TTC549 (cell line): ENCODE measurements around the gene STIM1.
"Not testable (repeated sequence)": the region's sequence is repeated elsewhere in the genome, so short reads cannot be mapped to it uniquely, and the experiment has no call there.

Experiments
- FAIRE-seq: peaks from 2 replicates; lab custom pipeline; 2012; peaks lifted over from hg19 to GRCh38; lab: Jason Lieb, UNC

STIM1 gene

GRCh38 chr11:4027746-4028145, 172.3 kb downstream of the STIM1 start:
- FAIRE-seq, result no peak

GRCh38 chr11:4030197-4030596, 174.7 kb downstream of the STIM1 start:
- FAIRE-seq, result no peak

GRCh38 chr11:4032097-4032496, 176.6 kb downstream of the STIM1 start:
- FAIRE-seq, result no peak

GRCh38 chr11:4035985-4036384, 180.5 kb downstream of the STIM1 start:
- FAIRE-seq, result no peak

- no peak for FAIRE-seq
Measured at GRCh38 chr11:4039011-4039410, 183.5 kb downstream of the STIM1 start.

GRCh38 chr11:4040461-4040860, 185.0 kb downstream of the STIM1 start:
- no peak for FAIRE-seq

DNA sequence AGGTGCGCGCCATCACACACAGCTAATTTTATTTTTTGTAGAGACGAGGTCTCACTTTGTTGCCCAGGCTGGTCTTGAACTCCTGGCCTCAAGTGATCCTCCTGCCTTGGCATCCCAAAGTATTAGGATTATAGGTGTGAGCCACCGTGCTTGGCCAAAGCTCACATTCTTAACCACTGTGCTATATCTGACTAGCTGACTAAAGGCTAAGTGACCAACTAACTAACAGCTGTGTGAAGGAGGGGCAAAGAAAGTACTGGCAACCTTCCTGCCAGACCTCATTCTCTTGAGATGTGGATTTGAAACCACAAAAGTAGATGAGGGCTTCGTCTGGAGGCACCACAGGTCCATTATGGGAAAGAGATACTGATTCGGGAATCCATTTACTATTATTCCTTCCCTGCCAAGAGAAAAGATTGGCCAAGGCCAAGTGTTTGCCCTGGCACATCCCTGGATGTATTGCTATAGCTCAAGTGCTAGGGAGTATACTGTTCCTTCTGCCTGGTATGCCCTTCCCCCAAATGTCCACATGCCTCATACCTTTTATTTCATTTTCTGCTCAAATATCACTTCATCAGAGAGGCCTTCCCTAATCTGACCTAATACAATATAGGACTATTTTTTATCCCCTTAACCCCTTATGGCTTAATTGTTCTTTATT, 186.4 kb downstream of the STIM1 start:
- FAIRE-seq, result no peak

- FAIRE-seq, result no peak
Measured at GRCh38 chr11:4044976-4045646, 189.6 kb downstream of the STIM1 start.

GRCh38 chr11:4048340-4048739, 192.9 kb downstream of the STIM1 start:
- no peak for FAIRE-seq

DNA sequence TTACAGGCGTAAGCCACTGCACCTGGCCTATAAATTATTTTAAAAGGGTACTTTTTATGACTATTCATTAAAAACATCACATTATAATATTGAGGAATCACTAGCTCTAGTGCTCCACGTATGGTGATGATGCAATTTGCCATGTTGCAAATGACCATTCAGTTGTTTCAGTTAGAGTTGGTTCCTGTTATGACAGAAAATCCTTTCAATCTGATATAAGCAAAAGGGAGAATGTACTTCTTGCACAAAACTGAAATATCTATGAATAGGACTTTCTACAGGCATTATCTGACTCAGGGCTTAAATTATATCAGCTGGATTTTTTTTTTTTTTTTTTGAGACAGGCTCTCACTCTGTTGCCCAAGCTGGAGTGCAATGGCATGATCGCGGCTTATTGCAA, 193.5 kb downstream of the STIM1 start:
- no peak for FAIRE-seq

- FAIRE-seq, result no peak
Measured at GRCh38 chr11:4050138-4050537, 194.7 kb downstream of the STIM1 start.

DNA sequence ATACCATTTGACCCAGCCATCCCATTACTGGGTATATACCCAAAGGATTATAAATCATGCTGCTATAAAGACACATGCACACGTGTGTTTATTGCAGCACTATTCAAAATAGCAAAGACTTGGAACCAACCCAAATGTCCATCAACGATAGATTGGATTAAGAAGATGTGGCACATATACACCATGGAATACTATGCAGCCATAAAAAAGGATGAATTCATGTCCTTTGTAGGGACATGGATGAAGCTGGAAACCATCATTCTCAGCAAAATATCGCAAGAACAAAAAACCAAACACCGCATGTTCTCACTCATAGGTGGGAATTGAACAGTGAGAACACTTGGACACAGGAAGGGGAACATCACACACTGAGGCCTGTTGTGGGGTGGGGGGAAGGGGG, 197.7 kb downstream of the STIM1 start:
- FAIRE-seq, result not testable (repeated sequence)

- FAIRE-seq, result no peak
Measured at GRCh38 chr11:4054643-4055042, 199.2 kb downstream of the STIM1 start.

DNA sequence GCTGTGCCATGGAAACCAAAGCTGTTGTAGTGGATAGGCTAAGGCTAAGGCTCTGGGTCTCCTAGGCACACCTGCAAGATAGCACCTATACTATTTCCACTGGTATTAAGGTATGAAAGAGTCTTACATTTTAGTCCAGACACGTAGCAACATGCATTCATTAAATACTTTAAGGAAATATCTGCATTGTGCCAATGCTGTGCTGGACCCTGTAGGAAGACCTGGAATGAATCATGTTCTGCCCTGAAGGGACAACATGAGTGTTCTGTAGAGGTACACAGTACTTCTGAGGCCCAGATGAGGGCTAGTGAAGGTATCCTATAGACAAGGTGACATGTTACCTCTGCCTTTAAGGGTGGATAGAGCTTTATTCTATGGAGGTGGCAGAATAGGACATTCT, 204.0 kb downstream of the STIM1 start:
- FAIRE-seq, result no peak

DNA sequence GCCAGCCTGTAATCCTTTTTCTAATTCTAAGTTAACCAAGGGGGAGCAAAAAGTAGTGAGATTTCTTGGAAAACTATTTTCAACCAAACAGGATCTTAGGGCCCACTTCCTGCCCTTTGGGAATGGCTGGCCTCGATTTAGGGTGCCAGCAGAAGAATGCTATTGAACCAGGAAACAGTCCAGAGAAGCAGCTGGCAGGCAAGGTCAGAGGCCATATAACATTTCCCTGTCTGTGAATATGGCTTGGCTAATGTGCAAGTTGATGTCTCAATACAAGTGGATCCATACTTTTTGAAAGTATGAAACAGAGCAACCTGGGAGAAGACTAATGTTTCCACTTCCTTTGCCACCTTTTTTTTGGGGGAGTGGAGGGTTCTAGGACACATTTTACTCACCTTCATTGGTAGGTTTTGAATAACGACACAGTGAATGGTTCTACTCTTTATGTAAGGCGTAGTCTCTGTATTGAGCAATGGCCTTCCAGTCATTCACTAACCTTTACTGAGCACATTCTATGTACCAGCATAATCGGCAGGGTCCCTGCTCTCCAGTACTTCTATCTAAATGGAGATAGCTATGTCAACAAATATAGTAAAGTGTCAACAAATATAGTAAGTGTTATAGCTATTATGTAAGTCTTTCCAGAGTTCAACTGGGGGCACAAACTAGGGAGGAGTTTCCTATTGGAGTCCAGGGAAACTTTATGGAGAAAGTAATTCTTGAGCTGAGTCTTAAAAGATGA, 204.9 kb downstream of the STIM1 start:
- FAIRE-seq, result no peak

GRCh38 chr11:4061700-4062099, 206.2 kb downstream of the STIM1 start:
- no peak for FAIRE-seq

DNA sequence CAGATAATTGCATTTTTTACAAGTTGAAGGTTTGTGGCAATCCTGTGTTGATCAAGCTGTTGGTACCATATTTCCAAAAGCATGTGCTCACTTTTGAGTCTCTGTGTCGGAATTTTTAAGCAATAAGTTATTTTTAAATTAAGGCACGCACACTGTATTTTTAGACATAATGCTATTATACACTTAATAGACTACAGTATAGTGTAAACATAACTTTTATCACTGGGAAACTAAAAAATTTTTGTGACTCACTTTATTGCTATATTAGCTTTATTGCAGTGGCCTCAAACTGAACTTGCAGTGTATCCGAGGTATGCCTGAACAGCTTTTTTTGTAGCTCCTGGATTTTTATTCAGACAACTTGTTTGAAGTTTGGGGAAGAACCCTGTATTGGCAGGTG, 207.9 kb downstream of the STIM1 start:
- no peak for FAIRE-seq

DNA sequence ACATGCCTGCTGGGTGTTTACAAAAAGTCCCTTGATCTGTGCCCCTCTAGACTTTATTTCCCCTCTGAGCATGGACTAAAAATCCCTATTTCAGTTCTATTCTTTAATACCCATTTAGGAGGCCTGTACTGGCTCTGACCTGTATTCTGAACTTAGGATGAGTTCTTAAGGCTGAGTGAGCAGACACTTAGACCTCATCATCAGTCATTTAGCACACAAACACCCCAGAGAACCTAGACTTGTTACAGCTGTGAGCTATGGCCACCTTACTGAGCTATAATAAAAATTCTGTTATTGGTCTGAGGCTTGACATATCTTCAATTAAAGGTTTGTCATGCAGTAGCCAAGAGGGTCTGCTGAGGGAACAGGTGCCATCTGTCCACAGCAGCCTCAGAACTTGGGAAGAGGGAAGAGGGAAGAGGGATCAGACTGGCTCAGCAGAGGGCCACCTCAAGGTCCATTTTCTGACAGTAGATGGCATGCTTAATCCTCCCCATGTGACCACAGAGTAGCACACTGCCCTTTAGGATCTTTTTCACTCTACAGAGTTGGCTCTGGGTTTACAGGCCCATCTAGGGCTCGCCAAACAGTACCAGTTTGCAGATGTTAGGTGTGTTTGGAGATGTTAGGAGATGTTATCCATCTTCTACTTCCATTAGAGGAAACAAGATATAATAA, 209.0 kb downstream of the STIM1 start:
- FAIRE-seq, result no peak

- no peak for FAIRE-seq
Measured at GRCh38 chr11:4065086-4065485, 209.6 kb downstream of the STIM1 start.

GRCh38 chr11:4065601-4066377, 210.3 kb downstream of the STIM1 start:
- no peak for FAIRE-seq

DNA sequence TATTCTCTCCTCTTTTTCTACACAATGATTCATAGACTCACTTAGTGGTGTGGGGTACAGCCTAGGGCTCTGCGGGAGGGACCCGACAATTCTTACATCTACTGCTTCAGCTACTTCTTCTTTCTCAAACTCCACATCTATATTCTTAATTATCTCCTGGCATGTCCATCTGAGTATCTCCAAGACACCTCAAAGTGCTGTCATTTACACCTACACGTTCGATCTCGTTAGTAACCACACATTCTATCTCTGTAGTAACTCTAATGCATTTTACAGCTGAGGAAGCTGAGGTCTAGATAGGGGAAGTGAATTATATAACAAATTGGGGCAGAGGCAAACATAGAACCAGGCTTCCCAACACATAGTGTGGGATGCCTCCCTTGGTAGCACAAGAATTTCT, 211.4 kb downstream of the STIM1 start:
- no peak for FAIRE-seq

GRCh38 chr11:4068962-4069361, 213.5 kb downstream of the STIM1 start:
- FAIRE-seq, result no peak
